Sciatic nerve (tissue), 2 donors: ENCODE measurements around the gene CDK17. TPM values are rescaled to one million over a fixed set of nuclear protein-coding genes. Genes with fewer than 3 reads are reported as not detected.
A peak's percentile ranks its signal among the peaks of the same experiment; 100 is the strongest.
"Not testable (repeated sequence)": the region's sequence is repeated elsewhere in the genome, so short reads cannot be mapped to it uniquely, and the experiment has no call there.

Experiments used
- ATAC-seq: fragments of 200-7000 bp; cut with Tn5 transposase; one replicate; pipeline ENCODE4 v1.9.1; 2020; ENCODE audit warnings: mild to moderate bottlenecking, moderate library complexity
- DNase-seq: peaks from one replicate; pipeline ENCODE4 v3.0.0-alpha.2; 2020; ENCODE audit warnings: low spot score
- intact Hi-C: fragments of 100-400 bp; cut with DNase I; formaldehyde crosslinking; loops from one replicate; pipeline ENCODE4 v1.14.2; 2022
- total RNA-seq: library from RNA; stranded (reverse); fragmentation: NEBNext Ultra II Directional; extraction: Animal tissue kit (Norgen Biotek cat#: 25700); gene quantifications from one replicate; pipeline ENCODE4 v1.2.1, GENCODE V29; 2021
- donor health status: DM: no; HTN: no; CAD: no.
- donor health status: DM: no; HTN: no; CAD: no.

CDK17 gene
- total RNA-seq, 1 donor from 2014 or later = 77.6 TPM

- DNase-seq = no peak
- ATAC-seq = no peak
- intact Hi-C loops = no loop called here
Measured at GRCh38 chr12:96420277-96420835, 20.1 kb upstream of the CDK17 start.

DNA sequence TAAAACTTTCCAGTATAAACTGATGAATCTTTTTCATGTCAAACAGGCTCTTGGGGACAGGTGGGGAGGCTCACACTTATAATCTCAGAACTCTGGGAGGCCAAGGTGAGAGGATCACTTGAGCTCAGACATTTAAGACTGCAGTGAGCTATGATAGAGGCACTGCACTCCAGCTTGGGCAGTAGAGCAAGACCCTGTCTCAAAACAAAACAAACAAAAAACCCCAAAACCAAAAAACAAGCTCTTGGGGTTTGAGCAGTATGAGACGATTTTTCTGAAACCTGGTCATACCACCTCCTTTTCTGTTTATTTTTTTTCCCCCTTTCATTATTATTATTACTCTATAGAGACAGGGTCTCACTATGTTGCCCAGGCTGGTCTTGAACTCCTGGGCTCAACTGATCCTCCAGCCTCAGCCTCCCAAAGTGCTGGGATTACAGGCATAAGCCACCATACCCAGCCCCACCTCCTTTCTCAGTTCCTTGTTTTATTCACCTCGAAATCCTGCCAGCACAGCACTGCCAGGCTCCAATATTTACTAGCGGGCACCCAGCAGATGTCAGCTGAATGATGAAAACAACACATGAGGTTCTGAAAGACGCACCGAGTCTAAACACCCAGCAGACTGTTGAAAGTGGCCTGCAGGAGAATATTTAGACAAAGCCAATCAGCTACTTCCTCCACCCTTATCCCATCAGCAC, 19.5 kb upstream of the CDK17 start:
- ATAC-seq = no peak
- intact Hi-C loops = no loop called here
- no peak for DNase-seq

DNA sequence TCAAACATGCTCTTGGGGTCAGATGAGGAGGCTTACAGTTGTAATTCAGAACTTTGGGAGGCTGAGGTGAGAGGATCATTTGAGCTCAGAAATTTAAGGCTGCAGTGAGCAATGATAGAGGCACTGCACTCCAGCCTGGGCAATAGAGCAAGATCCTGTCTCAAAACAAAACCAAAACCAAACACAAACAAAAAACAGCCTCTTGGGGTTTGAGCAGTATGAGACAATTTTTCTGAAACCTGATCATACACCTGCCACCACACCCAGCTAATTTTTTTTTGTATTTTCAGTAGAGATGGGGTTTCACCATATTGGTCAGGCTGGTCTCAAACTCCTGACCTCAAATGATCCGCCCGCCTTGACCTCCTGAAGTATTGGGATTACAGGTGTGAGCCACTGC, 17.4 kb upstream of the CDK17 start:
- intact Hi-C loops, ATAC-seq, DNase-seq: not testable (repeated sequence)

DNA sequence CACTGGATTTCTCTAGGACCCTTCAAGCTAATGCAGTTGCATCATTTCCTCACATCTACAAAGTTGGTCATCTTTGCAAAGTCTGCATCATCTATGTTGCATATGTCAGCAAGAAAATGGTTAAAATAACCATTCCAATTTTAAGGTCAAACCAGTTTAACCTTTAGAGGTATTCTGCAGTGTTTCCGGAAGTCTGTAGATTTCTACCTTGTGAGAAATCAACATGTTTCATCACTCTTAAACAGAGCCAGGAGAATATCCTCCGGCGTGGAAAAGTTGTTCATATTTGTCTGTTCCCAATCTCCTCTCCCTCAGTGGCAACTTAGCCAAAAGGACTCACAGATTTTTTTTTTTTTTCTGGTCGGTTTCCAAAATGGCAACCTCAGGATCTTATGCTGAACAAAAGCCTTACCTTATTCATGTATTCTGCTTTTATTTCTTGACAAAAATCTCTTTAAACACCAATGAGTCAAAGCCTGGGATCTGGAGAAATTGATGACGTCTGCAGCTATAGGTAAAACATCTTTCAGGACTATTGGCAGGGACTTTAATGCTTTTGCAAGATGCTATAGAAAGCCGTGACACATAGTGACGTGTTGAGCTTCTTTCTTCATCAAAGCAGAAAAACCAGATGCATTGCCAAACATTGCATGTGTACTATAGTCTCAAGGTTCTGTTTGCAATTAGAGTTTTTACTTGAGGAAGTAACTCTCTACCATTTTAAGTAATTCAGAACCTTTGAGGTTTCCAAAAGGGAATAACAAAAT, 16.0 kb upstream of the CDK17 start:
- ATAC-seq (no peak), DNase-seq (no peak)
- intact Hi-C loops = no loop called here

GRCh38 chr12:96414637-96415036, 14.4 kb upstream of the CDK17 start:
- DNase-seq (no peak), ATAC-seq (no peak)
- intact Hi-C loops = no loop called here

DNA sequence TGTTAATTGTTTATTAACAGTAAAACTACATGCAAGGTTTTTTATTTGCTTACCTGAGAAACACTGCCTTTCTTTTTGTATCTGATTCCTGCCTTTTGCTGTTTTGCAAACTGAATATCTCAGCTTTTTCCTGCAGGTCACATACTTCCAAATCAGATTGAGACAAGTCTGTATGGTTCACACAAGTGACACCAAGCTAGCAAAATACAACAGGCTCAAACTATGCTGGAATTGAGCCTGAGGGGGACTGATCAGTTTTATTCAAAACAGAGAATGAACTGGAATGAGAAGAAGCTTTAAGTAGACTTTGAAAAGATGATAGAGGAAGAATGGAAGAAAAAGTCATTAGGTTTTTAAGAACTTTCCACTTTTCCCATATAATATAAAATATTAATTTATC, 12.2 kb upstream of the CDK17 start:
- DNase-seq (no peak), ATAC-seq (no peak)
- intact Hi-C loops = no loop called here

DNA sequence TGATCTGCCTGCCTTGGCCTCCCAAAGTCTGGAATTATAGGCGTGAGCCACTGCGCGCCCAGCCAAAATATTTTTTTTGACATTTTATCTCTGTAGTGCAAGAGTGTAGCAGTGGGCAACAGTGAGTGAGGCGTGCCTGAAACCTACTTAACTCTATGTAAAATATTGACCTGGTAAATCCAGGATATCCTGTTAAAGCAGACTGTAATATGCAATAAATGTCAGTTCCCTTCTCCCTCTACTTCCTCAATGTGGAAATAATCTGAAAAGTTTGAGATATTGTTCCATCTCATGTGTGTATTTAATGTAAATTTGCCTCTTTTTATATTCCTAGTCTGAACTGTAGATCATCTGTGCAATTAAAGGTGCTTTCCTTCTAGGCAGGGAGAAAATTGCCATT, 9.5 kb upstream of the CDK17 start:
- ATAC-seq (no peak), DNase-seq (no peak)
- intact Hi-C loops = loop anchor here (10.0 kb wide), 1 partner anchor 345 kb away; no protein-coding TSS in a partner anchor

GRCh38 chr12:96408993-96409392, 8.8 kb upstream of the CDK17 start:
- DNase-seq (no peak), ATAC-seq (no peak)
- intact Hi-C loops = loop anchor here (10.0 kb wide), 1 partner anchor 344 kb away; no protein-coding TSS in a partner anchor

GRCh38 chr12:96407429-96408097, 7.3 kb upstream of the CDK17 start:
- DNase-seq = not testable (repeated sequence)
- intact Hi-C loops = loop anchor here (10.0 kb wide), 1 partner anchor 343 kb away; no protein-coding TSS in a partner anchor
- ATAC-seq = peak; percentile 24

- ATAC-seq = no peak
- no peak for DNase-seq
- intact Hi-C loops = loop anchor here (10.0 kb wide), 1 partner anchor 340 kb away; no protein-coding TSS in a partner anchor
Measured at GRCh38 chr12:96404696-96405095, 4.5 kb upstream of the CDK17 start.

DNA sequence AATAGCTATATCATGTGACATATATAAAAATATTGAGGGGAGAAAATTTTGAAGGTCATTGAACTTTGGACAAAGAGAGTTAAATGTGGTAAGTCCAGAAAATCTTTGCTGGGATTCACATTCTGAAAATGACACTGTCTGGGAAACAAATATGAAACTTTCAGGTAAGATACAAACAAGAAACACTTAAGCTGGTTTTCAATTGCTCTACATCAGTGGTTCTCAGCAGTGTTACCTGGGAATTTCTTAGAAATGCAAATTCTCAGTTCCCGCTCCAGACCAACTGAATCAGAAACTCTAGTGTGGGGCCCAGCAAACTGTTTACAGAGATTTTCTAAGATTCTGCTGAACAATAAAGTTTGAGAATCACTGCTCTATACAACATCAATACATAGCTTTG, 3.6 kb upstream of the CDK17 start:
- DNase-seq (no peak), ATAC-seq (no peak)
- intact Hi-C loops = loop anchor here (10.0 kb wide), 1 partner anchor 339 kb away; no protein-coding TSS in a partner anchor

DNA sequence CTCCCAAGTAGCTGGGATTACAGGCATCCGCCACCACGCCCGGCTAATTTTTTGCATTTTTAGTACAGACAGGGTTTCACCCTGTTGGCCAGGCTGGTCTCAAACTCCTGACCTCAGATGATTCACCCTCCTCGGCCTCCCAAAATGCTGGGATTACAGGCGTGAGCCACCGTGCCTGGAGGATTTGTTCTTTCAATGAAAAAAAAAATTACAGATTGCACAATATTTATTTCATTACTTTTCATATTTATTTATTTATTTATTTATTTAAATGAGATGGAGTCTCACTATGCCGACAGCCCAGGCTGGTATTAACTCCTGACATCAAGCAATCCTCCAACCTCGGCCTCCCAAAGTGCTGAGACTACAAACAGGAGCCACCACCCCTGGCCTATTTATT, 2.3 kb upstream of the CDK17 start:
- not testable (repeated sequence) for DNase-seq, ATAC-seq
- intact Hi-C loops = loop anchor here (10.0 kb wide), 1 partner anchor 338 kb away; no protein-coding TSS in a partner anchor

DNA sequence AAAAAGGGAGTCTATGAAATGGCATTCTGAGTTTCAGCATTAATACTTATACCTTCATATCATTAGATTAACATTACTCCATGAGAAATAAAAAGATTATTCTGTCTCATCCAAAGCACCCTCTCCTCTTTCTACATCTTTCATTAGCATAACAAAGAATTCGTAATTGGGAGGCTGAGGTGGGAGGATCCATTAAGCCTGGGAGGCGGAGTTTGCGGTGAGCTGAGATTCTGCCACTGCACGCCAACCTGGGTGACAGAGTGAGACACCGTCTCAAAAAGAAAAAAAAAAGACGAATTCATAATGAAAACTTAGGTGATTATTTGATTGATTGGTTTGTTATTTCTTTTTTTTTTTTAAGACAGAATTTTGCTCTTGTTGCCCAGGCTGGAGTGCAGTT, 1.8 kb upstream of the CDK17 start:
- ATAC-seq = no peak
- intact Hi-C loops = loop anchor here (10.0 kb wide), 1 partner anchor 337 kb away; no protein-coding TSS in a partner anchor
- DNase-seq = no peak

GRCh38 chr12:96401076-96401871, 1.0 kb upstream of the CDK17 start:
- intact Hi-C loops = loop anchor here (10.0 kb wide), 1 partner anchor 336 kb away; no protein-coding TSS in a partner anchor
- ATAC-seq (peak; percentile 23), DNase-seq (no peak)

DNA sequence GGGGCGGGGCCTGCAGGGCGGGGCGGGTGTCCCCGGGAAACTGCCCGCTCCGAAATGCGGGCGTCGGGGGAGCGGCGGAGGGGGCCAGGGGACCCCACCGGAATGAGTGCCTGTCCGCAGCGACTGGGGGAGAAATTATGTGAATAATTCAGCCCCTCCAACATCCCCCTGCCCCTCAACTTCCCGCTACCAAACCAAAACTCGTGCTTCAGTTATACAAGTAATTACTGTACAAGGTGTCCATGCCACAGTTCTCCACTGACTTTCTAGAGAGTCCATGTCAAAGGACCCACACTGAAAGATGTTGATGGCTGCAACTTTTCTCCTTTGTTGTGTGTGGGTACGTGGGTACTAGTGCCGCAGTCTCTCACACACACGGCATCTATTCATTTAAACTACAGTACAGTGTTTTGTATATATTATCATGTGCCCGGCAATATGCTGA, 414 bp upstream of the CDK17 start:
- intact Hi-C loops = loop anchor here (10.0 kb wide), 1 partner anchor 336 kb away; no protein-coding TSS in a partner anchor
- no peak for DNase-seq
- peak; percentile 61 for ATAC-seq

- intact Hi-C loops = no loop called here
- DNase-seq (peak; percentile 82), ATAC-seq (peak; percentile 83)
Measured at GRCh38 chr12:96399120-96399918, 920 bp downstream of the CDK17 start.

DNA sequence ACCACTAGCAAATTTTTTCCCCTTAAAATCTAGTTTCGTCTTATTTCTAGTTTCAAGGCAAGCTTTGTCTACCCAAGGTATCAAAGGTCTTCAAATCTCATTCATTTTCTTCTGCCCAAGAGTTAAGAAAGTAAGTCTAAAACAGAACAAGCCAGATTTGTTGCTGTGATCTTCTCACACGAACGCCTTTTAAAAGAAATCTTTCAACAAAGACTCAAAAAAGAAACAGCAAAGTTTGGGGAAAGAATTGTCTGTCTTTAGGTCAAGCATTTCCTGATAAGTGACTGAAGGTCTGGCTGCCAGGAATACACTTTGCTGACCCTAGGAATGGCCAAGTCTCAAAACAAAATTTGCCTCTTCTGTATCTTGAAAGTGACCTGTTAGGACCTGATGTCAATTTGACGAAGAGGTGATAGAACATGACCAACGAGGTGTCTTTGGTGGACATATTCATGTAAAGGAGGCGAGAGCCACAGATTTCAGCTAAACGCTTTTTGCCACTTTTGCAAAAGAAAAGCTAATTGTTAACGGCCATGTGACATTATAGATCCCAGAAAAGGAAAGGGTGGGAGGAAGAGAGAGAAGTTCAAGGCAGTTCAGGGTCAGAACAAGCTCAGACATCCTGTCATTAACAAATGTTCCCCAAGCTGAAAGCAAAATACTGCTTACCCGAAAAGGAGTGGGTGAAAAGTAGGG, 1.7 kb downstream of the CDK17 start:
- no peak for DNase-seq
- intact Hi-C loops = no loop called here
- ATAC-seq = peak; percentile 30
